ENCODE results near the gene SKIC8. TPM values are rescaled to one million over a fixed set of nuclear protein-coding genes. Genes with fewer than 3 reads are reported as not detected.
A peak's percentile ranks its signal among the peaks of the same experiment; 100 is the strongest.

The SKIC8 gene
- 62.7 and 79.1 TPM in 2 replicates for total RNA-seq

GRCh38 chr15:78299101-78299930, at the start of gene SKIC8:
SKIC8 (minus strand) TSS chr15:78299609; CDS start chr15:78295686, 3,923 bp downstream.
- H3K4me3 ChIP-seq (ENCODE audit: low read depth, low read length): peak within 1 kb of the TSS; percentile 94
- TF ChIP-seq CTCF (conservative IDR thresholded peaks at IDR 0.05; ENCODE audit: low read depth, low read length): peak; percentile 21
- no peak for DNase-seq (ENCODE audit: low read depth)

- no peak overlapping the region for H3K4me3 ChIP-seq (ENCODE audit: low read depth, low read length)
Measured at GRCh38 chr15:78347586-78348543, 48.5 kb upstream of the SKIC8 start.

GRCh38 chr15:78345396-78346125, 46.2 kb upstream of the SKIC8 start:
- TF ChIP-seq CTCF (conservative IDR thresholded peaks at IDR 0.05; ENCODE audit: low read depth, low read length): no peak
- no peak for DNase-seq (ENCODE audit: low read depth)
- no peak overlapping the region for H3K4me3 ChIP-seq (ENCODE audit: low read depth, low read length)

More at GRCh38 chr15:78347586-78348543, 48.5 kb upstream of the SKIC8 start:
- no peak for TF ChIP-seq CTCF (conservative IDR thresholded peaks at IDR 0.05; ENCODE audit: low read depth, low read length)
- DNase-seq (ENCODE audit: low read depth): no peak

- no peak for TF ChIP-seq CTCF (conservative IDR thresholded peaks at IDR 0.05; ENCODE audit: low read depth, low read length)
- H3K4me3 ChIP-seq (ENCODE audit: low read depth, low read length): no peak overlapping the region
- DNase-seq (ENCODE audit: low read depth): no peak
Measured at GRCh38 chr15:78343276-78344060, 44.1 kb upstream of the SKIC8 start.

GRCh38 chr15:78342021-78342420, 42.6 kb upstream of the SKIC8 start:
- H3K4me3 ChIP-seq (ENCODE audit: low read depth, low read length): no peak overlapping the region
- DNase-seq (ENCODE audit: low read depth): no peak
- TF ChIP-seq CTCF (conservative IDR thresholded peaks at IDR 0.05; ENCODE audit: low read depth, low read length): no peak

Data from epithelial cell of proximal tubule (primary cell).